GM18873 (cell line): ENCODE measurements around the gene EID2B.

ENCODE experiments used
- ATAC-seq: cut with Tn5 transposase; IDR thresholded peaks from one replicate; pipeline ENCODE4 v1.9.1; 2021; ENCODE audit warnings: mild to moderate bottlenecking, moderate library complexity, moderate number of reproducible peaks; ENCODE audit not compliant: unreplicated experiment, low FRiP score

The EID2B gene

DNA sequence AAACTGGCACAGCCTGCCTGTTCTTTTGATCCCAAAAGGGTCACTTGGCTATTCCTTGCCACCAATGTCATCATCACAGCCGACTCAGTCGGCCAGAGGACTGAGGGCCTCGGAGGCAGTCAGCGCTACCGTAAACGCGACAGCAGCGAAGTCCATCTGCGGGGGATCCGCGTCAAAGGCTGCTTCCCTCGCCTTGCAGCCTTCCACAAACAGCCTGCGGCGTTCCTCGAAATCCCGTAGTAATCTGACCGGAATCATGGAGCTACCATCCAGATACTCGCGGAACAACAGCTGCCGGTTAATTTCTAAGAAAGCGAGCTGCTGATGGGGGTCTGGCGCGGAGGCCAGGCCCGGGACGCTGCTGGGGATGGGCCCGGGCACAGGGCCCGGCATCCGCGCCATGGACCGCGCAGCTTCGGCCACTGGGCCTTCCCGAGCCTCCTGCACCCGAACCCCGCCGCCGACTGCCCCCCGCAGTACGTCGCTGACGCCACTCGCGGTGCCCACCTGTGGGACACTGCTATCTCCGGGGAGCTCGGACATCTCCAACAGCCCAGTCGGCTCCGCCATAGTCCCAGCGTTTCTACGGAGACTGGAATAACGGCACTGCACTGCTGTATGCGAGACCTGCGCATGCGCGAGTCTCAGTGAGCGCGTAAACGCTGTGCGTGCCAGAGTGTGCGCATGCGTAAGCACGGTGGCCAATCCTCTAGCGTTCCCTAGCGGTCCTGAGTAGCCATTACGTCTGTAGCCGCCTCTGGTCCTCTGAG, at the start of gene EID2B:
Gene EID2B (minus strand): TSS at position 620 of the 770 bp plus-strand sequence. CDS start 50 bp downstream, at position 570.
- ATAC-seq = peak; percentile 84

- no peak for ATAC-seq
Measured at GRCh38 chr19:39582442-39582841, 49.8 kb upstream of the EID2B start.

DNA sequence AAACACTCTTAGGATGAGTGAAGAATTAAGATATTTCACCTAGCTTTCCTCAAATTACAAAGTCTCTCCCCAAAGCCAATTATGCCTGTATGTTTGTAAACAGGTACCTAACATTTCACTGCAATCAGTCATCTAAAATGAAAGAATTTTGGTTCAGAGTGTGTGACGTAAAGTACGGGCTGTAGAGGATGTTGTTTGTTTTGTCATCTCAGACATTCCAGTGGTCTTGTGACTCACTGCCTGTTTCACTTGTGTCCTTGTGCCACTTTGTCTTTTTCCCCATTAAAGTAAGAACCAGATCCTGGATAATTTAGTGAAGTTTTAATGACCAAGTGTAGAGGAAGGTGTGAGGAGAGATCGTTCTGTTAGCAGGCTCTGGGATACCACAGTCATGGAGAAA, 36.0 kb upstream of the EID2B start:
- no peak for ATAC-seq

DNA sequence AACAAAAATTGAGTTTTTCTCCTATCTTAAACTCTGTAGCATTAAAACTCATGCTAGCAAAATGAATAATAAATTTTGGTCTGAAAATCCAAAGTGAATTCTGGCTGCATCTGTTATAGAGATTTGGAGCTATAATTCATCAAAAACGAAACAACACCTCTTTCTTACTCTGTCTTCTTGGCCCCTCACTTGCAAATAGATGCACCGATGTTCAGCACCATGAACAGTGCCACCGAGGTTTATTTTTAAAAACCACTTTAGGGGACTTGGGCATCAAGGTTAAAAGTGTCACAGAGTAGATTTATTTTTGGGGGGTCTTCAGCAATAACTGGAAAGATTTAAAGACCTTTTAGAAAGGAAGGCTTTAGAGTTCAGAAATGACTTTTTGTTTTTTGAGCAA, 33.4 kb upstream of the EID2B start:
- ATAC-seq = no peak

- no peak for ATAC-seq
Measured at GRCh38 chr19:39563408-39563807, 30.8 kb upstream of the EID2B start.

- ATAC-seq = no peak
Measured at GRCh38 chr19:39558624-39559117, 26.0 kb upstream of the EID2B start.

DNA sequence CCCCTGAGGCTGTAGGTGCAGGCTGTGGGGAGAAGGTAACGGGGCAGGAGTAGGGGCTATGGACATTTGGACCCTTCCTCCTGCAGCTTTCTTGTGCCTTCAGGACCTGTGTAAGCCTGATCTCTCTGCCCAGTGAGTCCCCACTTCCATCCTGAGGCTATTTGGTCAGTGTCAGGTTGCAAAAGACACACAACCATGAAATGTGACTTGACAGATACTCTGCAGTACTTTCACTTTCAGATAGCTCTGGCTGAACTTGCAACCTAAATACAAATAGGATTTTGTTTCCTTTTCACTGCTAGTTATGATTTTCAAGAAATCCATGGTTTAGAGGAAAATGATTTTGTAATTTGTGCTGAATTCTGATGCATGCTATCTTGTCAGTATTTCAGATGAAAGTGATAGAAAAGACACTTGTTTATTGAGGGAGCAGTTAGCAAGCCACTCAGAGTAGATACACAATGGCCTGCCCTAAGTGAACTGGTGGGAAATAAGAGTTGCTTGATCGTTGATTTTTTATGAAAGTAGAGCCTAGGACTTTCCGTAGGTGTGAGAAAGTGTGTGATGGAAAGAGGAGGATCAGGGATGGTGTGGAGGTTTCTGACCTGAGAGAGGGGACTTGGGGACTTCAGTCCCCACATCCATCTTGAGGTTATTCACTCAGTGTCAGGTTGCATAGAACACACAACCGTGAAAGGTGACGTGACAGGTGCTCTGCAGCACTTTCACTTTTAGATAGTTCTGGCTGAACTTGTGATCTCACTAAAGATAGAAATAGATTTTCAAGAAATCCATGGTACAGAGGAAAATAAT, 25.4 kb upstream of the EID2B start:
- no peak for ATAC-seq

- no peak for ATAC-seq
Measured at GRCh38 chr19:39555883-39556282, 23.2 kb upstream of the EID2B start.

- no peak for ATAC-seq
Measured at GRCh38 chr19:39554701-39555311, 22.2 kb upstream of the EID2B start.

DNA sequence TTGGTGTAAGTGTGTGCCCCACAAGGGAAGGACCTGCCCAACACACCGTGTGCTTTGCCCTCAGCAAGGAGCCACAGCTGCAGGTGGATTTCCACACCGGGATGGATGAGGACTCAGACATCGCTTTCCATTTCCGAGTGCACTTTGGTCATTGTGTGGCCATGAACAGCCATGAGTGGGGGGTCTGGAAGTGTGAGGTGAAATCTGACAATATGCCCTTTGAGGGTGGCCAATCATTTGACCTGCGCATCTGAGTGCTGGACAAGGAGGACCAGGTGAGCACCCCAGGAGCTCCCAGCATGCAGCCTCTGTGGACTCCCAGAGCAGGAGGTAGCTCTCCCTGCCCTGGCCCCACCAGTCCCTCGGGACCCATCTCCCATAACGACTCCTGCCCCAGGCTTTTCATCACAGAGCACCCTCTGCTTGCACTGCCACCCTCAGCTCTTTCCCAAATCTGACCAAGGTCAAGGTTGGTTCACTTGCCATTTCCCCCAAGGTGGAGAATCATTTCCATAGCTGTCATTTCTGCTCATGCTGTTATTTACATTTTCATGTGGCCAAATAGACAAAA, 20.5 kb upstream of the EID2B start:
- no peak for ATAC-seq

DNA sequence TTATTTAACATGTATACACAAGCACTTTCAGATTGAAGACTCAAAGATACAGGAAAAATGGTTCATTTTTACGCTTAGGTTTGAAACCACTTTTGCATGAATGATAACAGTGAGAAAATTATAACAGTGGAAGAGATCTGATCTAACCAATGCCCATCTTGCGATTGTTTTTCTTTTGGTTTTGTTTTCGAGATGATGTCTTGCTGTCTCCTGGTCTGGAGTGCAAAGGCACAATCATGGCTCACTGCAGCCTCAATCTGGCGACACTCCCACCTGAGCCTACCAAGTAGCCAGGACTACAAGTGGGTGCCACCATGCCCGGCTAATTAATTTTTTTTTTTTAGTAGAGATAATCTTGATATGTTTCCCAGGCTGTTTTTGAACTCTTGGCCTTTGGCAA, 17.5 kb upstream of the EID2B start:
- no peak for ATAC-seq

GRCh38 chr19:39546599-39546998, 13.9 kb upstream of the EID2B start:
- no peak for ATAC-seq

GRCh38 chr19:39544911-39545310, 12.3 kb upstream of the EID2B start:
- no peak for ATAC-seq

- no peak for ATAC-seq
Measured at GRCh38 chr19:39544226-39544903, 11.7 kb upstream of the EID2B start.

DNA sequence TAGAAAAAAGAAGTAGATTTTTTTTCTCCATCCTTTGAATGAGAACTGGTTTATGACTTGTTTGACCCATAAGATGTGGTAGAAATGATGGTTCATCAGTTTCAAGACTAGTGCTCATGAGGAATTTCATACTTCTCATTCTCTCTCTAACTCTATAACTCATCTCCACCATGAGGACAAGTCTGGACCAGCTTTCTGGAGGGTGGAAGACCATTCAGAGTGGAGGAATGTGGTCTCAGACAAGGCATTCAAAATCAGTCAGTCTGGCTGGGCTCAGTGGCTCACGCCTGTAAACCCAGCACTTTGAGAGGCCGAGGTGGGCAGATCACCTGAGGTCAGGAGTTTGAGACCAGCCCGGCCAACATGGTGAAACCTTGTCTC, 10.8 kb upstream of the EID2B start:
- ATAC-seq = no peak

DNA sequence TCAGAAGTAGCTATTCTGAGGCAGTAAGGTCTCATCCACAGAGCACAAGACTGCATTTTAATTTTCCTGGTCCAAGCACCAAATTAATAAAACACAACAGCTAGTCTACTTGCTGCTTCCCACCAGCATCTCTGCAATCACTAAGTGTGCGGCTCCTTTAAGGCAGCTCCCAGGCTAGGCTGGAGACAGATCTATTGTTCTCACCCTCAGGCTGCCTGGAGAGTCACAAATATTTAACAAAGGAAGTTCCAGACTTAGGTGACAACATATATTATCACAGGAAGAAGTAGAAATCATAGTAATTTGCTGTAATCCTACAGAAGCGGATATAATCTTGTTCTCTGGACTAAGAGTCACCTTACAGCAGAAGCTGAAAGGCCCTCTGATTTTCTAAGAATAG, 9.6 kb upstream of the EID2B start:
- no peak for ATAC-seq

DNA sequence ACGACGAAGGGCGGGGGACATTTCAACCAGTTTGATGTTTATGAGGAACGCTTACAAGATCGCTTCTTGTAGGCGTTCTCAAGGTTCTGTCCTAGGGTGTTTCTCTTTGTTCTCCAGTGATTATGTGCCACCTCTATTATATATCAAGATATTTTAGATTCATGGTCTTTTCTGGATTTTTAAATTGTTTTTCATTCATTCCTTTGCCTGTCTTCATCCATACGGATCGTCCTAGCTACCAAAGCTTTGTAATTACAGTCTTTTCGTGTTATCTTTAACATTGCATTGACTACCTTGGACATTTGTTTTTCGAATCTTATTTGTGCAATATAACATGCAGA, 7.7 kb upstream of the EID2B start:
- no peak for ATAC-seq

DNA sequence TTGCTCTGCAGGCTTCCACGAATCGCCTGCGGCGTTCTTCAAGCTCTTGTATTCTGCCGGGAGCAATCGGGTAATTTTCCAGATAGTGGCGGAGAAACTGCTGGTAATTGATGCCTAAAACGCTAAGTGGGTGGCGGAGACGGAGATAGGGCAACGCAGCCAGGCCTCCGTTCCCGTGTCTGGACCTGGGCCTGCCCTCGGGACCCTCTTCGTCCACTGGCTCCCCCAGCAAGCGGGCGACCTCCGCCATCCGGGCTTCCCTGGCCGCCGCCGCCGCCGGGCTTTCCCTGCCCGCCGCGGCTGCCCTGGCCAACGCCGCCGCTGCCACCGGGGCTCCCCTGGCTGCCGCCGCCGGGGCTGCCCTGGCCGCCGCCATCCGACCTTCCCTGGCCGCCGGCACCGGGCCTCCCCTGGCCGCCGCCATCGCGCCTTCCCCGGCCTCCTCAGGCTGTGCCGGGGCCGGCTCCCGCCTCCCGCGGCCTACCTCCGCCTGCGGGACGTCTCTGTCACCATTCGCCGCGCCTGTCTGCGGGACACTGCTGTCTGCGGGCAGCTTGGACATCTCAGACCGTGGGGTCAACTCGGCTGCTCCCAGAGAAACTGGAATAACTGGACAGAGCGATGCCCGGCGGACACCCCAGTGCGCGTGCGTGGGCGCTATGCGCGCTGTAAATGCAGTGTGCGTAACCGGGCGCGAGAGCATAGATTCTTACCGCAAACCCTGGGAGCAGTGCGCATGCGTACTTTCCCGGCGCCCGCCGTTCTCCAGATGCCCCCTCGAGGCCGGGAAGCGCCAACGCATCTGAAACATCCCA, 7.1 kb upstream of the EID2B start, which contains the start of gene EID2:
Gene EID2 (minus strand): TSS at position 644 of the 815 bp plus-strand sequence. CDS start 82 bp downstream, at position 562.
- peak; percentile 78 for ATAC-seq

GRCh38 chr19:39539165-39539517, 6.5 kb upstream of the EID2B start:
- no peak for ATAC-seq

GRCh38 chr19:39533791-39534190, 1.1 kb upstream of the EID2B start:
- ATAC-seq = no peak
